Tibial artery (tissue), 4 donors: ENCODE measurements around the gene USH1G.

Source experiments
- DNase-seq, 2 donors: peaks; one replicate each; pipeline ENCODE4 v3.0.0-alpha.2; 2019
- H3K27ac ChIP-seq, 2 donors: fragments of 200-600 bp; sonication (generic) in 1 of 2; 1 replicate in 1 of 2; 2 replicates in 1 of 2; pipeline ENCODE4 v1.5.1; 2018 to 2019; ENCODE audit warnings: mild to moderate bottlenecking in 1 of 2
- H3K27me3 ChIP-seq, 2 donors: fragments of 200-600 bp; sonication (generic) in 1 of 2; one replicate each; pipeline versions ENCODE4 v1.5.1 to v1.6.0; 2016 to 2019
- H3K36me3 ChIP-seq, 3 donors: fragments of 200-600 bp; sonication (generic) in 2 of 3; one replicate each; pipeline ENCODE4 v1.5.1; 2016 to 2019; ENCODE audit warnings: mild to moderate bottlenecking in 2 of 3
- H3K4me1 ChIP-seq, 4 donors: fragments of 200-600 bp; sonication (generic) in 2 of 4; 1 replicate in 3 of 4; 2 replicates in 1 of 4; pipeline ENCODE4 v1.5.1; 2016 to 2019
- H3K4me3 ChIP-seq, 2 donors: fragments of 200-600 bp; sonication (generic) in 1 of 2; 1 replicate in 1 of 2; 2 replicates in 1 of 2; pipeline ENCODE4 v1.5.1; 2018 to 2019; ENCODE audit warnings: mild to moderate bottlenecking in 2 of 2
- H3K9me3 ChIP-seq, 3 donors: fragments of 200-600 bp; sonication (generic) in 1 of 3; one replicate each; pipeline ENCODE4 v1.5.1; 2016 to 2019
- CTCF ChIP-seq, 2 experiments: fragments of 200-600 bp in 1 of 2; fragments of 450-650 bp in 1 of 2; IDR thresholded peaks; one replicate each; pipeline ENCODE4 v1.5.1; 2017 to 2019; ENCODE audit warnings: antibody characterized with exemption in 2 of 2, mild to moderate bottlenecking in 1 of 2, moderate library complexity in 1 of 2
- intact Hi-C: fragments of 100-400 bp; cut with DNase I; formaldehyde crosslinking; loops from one replicate; pipeline ENCODE4 v1.15.0; 2023; ENCODE audit warnings: low total_unique reads

Gene USH1G

DNA sequence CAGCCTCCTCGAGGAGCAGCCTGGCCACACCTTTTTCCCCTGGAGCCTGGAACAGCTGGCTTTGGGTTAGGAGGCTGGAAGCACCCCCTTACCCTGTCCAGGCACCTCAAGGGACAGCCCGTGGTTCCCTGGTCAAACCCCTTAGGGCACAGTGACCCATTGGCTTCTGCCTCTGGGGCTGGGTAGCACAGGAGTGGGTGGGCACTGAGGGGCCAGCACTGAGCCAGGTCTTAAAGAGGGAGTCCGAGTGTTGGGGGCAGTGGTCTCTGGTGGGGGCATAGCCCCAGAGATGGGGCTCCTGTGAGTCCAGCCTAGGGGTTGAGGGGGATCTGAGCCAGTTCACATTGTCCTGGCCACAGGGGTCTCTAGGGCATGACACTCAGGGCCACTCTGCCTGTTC lies 28.0 kb upstream of the USH1G start:
- H3K27me3 ChIP-seq = peaks cover 0 to 60% of the 10 kb centered on the region in 2 donors
- no peak overlapping the region for H3K27ac ChIP-seq
- no peaks in the 10 kb centered on the region for H3K9me3 ChIP-seq
- DNase-seq = no peak
- peaks cover 0 to 19% (median 0%) of the 10 kb centered on the region in 3 donors for H3K36me3 ChIP-seq
- intact Hi-C loops = no loop called here
- H3K4me3 ChIP-seq = no peak overlapping the region
- no peak for TF ChIP-seq CTCF (IDR thresholded peaks at IDR 0.05)
- no peaks in the 10 kb centered on the region for H3K4me1 ChIP-seq

- no peaks in the 10 kb centered on the region for H3K9me3 ChIP-seq
These were observed 27.2 kb upstream of the USH1G start for GRCh38 chr17:74950207-74950606.

DNA sequence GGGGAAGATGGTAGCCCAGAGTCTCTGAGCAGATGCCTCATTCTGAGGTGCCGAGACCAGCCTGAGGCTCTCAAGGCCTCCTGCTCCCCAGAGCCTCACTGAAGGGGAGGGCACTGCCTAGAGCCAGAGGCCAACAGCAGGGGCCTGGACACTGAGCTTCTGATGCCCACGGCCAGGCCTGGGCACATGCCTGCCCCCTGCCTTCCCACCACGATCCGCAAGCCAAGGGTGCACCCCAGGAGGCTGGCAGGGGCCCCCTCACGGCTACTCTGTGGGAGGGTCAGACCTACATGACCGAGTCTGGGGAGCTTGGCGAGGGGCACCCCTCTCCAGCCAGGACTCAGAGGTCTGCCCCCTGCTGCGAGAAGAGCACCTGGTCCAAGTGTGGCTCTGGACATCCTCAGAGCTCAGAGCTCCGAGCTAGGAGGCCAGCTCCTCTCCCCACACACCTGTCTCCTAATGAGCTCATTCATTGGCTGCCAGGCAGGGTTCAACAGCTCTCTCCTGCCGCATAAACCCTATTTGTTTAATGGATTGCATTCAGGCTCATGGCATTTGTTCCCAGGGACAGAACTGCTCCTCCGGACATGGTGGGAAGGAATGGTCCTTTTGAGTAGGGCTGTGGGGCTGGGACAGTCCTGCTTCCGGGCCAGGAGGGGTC lies 26.5 kb upstream of the USH1G start:
- no peak for TF ChIP-seq CTCF (IDR thresholded peaks at IDR 0.05)
- intact Hi-C loops = no loop called here
- peaks cover 0 to 60% of the 10 kb centered on the region in 2 donors for H3K27me3 ChIP-seq
- no peak for DNase-seq
- no peak overlapping the region for H3K4me3 ChIP-seq
- peaks cover 0 to 14% (median 0%) of the 10 kb centered on the region in 3 donors for H3K36me3 ChIP-seq
- H3K27ac ChIP-seq = no peak overlapping the region
- H3K4me1 ChIP-seq = no peaks in the 10 kb centered on the region
- no peaks in the 10 kb centered on the region for H3K9me3 ChIP-seq

More at GRCh38 chr17:74950207-74950606, 27.2 kb upstream of the USH1G start:
- DNase-seq = no peak
- intact Hi-C loops = no loop called here
- Histone ChIP-seq H3K27me3 (peaks cover 0 to 60% of the 10 kb centered on the region in 2 donors), H3K4me1 (no peaks in the 10 kb centered on the region), H3K27ac (no peak overlapping the region), H3K36me3 (peaks cover 0 to 19% (median 0%) of the 10 kb centered on the region in 3 donors), H3K4me3 (no peak overlapping the region)
- no peak for TF ChIP-seq CTCF (IDR thresholded peaks at IDR 0.05)

DNA sequence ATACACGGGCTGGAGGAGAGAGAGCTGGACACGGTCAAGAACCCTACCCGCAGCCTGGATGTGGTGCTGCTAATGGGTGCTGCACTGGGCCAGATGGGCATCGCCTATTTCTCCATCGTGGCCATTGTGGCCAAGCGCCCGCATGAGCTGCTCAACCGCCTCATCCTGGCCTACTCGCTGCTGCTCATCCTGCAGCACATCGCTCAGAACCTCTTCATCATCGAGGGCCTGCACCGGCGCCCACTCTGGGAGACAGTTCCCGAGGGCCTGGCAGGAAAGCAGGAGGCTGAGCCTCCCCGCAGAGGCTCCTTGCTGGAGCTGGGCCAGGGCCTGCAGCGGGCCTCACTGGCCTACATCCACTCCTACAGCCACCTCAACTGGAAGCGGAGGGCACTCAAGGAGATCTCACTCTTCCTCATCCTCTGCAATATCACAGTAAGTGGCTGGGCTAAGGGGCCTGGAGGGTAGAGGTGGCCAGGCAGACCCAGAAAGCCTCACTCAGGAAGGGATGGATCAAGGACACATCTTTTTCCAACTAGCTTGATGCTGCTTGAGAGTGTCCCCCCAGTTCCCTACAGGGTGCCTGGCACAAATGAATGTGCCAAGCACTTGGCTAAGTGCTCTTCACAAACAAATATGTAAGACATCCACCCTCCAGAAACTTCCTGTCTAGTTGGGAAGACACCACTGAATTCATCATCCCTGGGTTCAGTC lies 24.1 kb upstream of the USH1G start:
- TF ChIP-seq CTCF (IDR thresholded peaks at IDR 0.05) = no peak
- no peak overlapping the region for H3K27ac ChIP-seq
- peaks cover 0 to 75% of the 10 kb centered on the region in 2 donors for H3K27me3 ChIP-seq
- H3K4me1 ChIP-seq = no peaks in the 10 kb centered on the region
- H3K9me3 ChIP-seq = no peaks in the 10 kb centered on the region
- no peaks in the 10 kb centered on the region for H3K36me3 ChIP-seq
- no peak overlapping the region for H3K4me3 ChIP-seq
- DNase-seq = no peak
- intact Hi-C loops = no loop called here

- peaks cover 0 to 75% of the 10 kb centered on the region in 2 donors for H3K27me3 ChIP-seq
- no peak overlapping the region for H3K27ac ChIP-seq
- DNase-seq = no peak
- intact Hi-C loops = no loop called here
- H3K4me3 ChIP-seq = no peak overlapping the region
- H3K36me3 ChIP-seq = no peaks in the 10 kb centered on the region
- H3K4me1 ChIP-seq = no peaks in the 10 kb centered on the region
- H3K9me3 ChIP-seq = no peaks in the 10 kb centered on the region
- no peak for TF ChIP-seq CTCF (IDR thresholded peaks at IDR 0.05)
These were observed 23.6 kb upstream of the USH1G start for GRCh38 chr17:74946641-74947040.
